ENCODE measurements around the gene DPP6. TPM values are rescaled to one million over a fixed set of nuclear protein-coding genes. Genes with fewer than 3 reads are reported as not detected.
"Not testable (repeated sequence)": the region's sequence is repeated elsewhere in the genome, so short reads cannot be mapped to it uniquely, and the experiment has no call there.

Gene DPP6
- total RNA-seq = 1 to 10 TPM in 2 of 4 donors, under 1 TPM in 1, not detected in 1; 0.60 to 1.7 (median 1.6) TPM

- not testable (repeated sequence) for DNase-seq (ENCODE audit: low spot score in 2 of 2); H3K36me3 ChIP-seq; H3K9me3 ChIP-seq; H3K27me3 ChIP-seq; H3K4me3 ChIP-seq; H3K27ac ChIP-seq; H3K4me1 ChIP-seq
- 1 to 2% methylated on average over 15 to 43 of the region's 81 CpGs for WGBS, 2 donors
These were observed at the start of gene DPP6 for GRCh38 chr7:154051643-154052529. Gene DPP6, plus strand, starts transcription at chr7:154052398.

DNA sequence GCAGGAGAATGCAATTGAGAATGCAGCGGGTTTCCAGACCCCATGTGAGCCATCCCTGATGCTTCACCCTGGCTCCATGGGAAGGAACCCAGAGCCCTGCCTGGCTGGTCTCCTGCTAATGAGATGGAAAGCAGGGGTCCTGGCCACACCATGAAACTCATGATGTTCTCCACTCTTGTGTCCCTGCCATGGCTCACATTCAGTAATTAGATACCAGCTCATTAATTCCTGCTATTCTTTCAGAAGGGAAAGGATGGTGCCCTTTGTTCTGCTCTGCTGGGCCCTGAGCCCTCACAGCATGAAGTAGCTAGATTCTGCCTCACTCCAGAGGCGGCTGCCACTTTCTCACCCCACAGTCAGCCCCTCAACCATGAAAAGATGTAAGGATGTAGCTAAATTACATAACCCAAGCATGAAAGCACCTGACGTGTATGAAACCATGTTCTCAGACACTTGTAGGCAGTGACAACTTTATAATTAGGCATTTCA lies 42.7 kb upstream of the DPP6 start:
- not testable (repeated sequence) for H3K9me3 ChIP-seq; H3K36me3 ChIP-seq; H3K4me1 ChIP-seq; H3K27ac ChIP-seq; H3K27me3 ChIP-seq; H3K4me3 ChIP-seq; DNase-seq (ENCODE audit: low spot score in 2 of 2)
- WGBS, 2 donors = 78 to 81% methylated on average over 2 of the region's 3 CpGs

DNA sequence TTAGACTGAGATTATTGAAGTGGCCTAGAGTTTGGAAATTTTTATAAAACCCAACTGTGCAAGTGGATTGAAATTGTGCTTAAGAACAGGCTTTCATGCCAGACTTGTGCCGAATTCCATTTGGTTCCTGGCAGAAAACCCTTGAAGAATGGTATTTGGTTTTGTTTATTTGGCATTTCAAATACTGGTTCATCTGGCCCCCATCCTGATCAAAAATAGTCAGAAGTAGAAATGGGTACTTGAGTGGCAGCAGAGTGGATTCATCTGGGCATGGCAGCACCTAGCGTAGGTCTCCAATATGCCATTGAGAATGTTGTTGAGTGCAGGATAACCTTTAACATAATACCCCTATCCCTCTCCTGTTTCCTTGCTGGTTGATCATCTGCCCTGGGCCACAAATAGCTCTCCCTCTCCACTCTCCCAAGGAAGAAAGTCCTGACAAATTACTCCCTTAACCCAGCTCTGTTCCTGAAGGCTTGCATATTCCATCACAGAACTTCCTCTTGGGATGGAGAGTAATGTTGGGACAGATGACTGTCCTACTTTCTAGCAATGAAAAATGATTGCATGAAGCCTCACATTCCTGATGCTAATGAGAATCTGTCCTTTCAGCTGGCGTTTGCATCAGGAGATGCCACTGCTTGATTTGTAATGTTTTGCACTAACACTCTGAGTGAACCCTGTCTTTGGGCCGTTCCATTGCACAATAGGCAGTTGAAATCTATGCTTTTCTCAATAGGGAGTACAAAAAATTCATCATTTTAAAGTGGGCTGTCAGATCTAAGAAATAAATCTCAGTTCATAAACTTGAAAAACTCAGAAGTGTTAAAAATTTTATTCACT lies 41.3 kb upstream of the DPP6 start:
- H3K9me3 ChIP-seq = not testable (repeated sequence)

DNA sequence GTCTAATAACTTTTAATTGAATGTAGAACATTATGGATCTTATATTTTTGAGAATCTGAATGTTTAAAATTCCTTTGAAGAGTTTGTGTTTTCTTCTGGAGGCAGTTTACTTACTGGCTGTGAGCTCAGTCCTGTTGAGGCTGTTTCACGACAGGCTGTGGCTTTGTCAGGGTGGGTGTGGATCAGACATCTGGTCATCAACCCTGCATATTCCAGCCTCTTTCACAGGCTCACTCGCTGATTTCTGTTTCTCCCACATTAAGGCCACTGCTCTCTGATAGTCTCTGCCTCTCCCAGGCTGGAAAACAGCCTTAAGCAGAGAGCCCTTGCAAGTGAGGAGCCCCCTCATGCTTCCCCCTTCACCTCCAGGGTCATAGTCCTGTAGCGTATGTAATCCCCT lies 39.4 kb upstream of the DPP6 start:
- H3K36me3 ChIP-seq; H3K27me3 ChIP-seq; H3K4me1 ChIP-seq; DNase-seq (ENCODE audit: low spot score in 2 of 2); H3K9me3 ChIP-seq; H3K27ac ChIP-seq; H3K4me3 ChIP-seq: not testable (repeated sequence)
- WGBS, 2 donors = 51 to 67% methylated on average over 3 of the region's 3 CpGs

More for the DNA sequence above, 41.3 kb upstream of the DPP6 start:
- DNase-seq (ENCODE audit: low spot score in 2 of 2); H3K4me1 ChIP-seq; H3K27ac ChIP-seq; H3K36me3 ChIP-seq; H3K4me3 ChIP-seq; H3K27me3 ChIP-seq: not testable (repeated sequence)
- 70 to 71% methylated on average over 4 of the region's 4 CpGs for WGBS, 2 donors

DNA sequence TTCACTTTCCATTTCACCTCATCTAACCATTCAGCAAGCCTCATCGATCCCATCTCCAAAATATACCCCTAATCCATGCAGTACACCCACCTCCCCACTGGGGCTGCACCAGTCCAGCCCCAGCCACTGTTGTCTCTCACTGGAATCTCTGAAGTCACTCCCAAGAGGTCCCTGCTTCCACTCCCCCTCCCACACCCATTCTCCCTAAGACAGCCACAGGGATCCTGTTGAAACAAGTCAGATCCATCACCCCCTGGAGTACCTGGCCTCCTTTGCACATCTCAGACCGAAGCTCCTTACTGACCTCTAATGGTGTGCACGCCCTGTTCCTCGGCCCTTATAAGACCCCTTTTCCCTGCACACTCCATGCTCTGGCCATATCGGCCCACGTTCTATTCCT lies 36.6 kb upstream of the DPP6 start:
- H3K36me3 ChIP-seq; H3K27me3 ChIP-seq; DNase-seq (ENCODE audit: low spot score in 2 of 2); H3K9me3 ChIP-seq; H3K27ac ChIP-seq; H3K4me3 ChIP-seq; H3K4me1 ChIP-seq: not testable (repeated sequence)
- 84 to 88% methylated on average over 6 of the region's 6 CpGs for WGBS, 2 donors

GRCh38 chr7:154018354-154018753 lies 33.8 kb upstream of the DPP6 start:
- WGBS, 2 donors = 58 to 75% methylated on average over 2 of the region's 2 CpGs
- not testable (repeated sequence) for H3K36me3 ChIP-seq; DNase-seq (ENCODE audit: low spot score in 2 of 2); H3K27ac ChIP-seq; H3K4me3 ChIP-seq; H3K9me3 ChIP-seq; H3K4me1 ChIP-seq; H3K27me3 ChIP-seq

- not testable (repeated sequence) for H3K4me3 ChIP-seq; H3K4me1 ChIP-seq; H3K27me3 ChIP-seq; H3K27ac ChIP-seq; H3K36me3 ChIP-seq; DNase-seq (ENCODE audit: low spot score in 2 of 2); H3K9me3 ChIP-seq
- 81 to 98% methylated on average over 8 of the region's 8 CpGs for WGBS, 2 donors
These were observed 24.4 kb upstream of the DPP6 start for GRCh38 chr7:154027805-154028204.

DNA sequence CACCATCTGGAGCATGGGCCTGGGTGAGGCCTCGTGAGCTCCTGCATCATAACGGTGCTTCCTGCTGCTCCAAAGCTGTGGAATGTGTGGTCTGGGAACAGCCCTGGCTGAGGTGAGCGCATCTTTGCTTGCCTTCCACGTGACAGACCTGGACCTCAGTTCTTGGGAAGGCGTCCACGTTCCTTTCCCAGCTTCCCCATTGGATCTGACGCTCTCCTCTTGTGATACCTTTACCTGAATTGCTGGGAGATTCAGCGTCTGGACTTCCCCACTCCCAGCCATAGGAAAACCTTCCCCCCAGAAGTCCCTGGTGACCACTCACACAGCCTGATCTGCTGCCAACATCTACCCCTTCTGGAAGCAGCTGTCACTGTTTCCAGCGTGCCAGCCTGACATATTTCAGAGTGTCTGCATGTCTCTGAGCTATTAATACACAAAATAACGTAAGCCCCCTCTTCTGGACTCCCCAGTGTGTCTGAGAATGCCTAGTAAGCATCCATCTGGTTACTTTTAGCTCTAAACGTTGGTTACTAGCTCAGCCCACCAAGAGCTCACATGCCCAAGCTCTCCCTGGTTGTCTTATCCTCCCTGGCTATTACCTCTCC lies 21.6 kb upstream of the DPP6 start:
- WGBS, 2 donors = 63 to 64% methylated on average over 9 to 11 of the region's 11 CpGs

GRCh38 chr7:154039466-154040165 lies 12.6 kb upstream of the DPP6 start:
- not testable (repeated sequence) for H3K27me3 ChIP-seq, H3K36me3 ChIP-seq, H3K4me3 ChIP-seq, H3K9me3 ChIP-seq, H3K27ac ChIP-seq, H3K4me1 ChIP-seq
- WGBS, 2 donors = 0 to 4% methylated on average over 2 to 5 of the region's 13 CpGs
- peak in 1 of 2 donors; percentile 17 for DNase-seq (ENCODE audit: low spot score in 2 of 2)

More for the DNA sequence above, 21.6 kb upstream of the DPP6 start:
- not testable (repeated sequence) for DNase-seq (ENCODE audit: low spot score in 2 of 2); H3K9me3 ChIP-seq; H3K27me3 ChIP-seq; H3K27ac ChIP-seq; H3K4me3 ChIP-seq; H3K4me1 ChIP-seq; H3K36me3 ChIP-seq

DNA sequence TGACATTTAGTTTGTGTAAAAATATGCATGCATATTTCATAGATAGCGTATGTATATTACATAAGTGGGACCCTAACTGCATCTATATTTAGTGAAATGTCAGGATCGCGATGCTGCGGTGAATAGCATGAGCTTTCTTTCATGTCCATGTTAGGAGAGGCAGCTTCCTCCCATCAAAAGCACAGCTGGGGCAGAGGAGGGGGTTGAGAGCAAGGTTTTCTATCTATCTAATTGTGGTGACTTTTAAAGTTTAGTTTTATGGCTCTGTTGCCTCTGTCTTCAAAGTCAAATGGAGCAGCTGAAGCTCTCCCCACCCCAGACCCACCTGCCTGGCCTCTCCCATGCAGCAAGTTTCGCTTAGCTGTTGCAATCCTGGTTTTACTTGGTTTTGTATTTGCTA lies 1.8 kb upstream of the DPP6 start:
- DNase-seq (ENCODE audit: low spot score in 2 of 2); H3K9me3 ChIP-seq; H3K4me1 ChIP-seq; H3K27me3 ChIP-seq; H3K27ac ChIP-seq; H3K36me3 ChIP-seq; H3K4me3 ChIP-seq: not testable (repeated sequence)
- 88% methylated on average over 4 to 5 of the region's 5 CpGs for WGBS, 2 donors

DNA sequence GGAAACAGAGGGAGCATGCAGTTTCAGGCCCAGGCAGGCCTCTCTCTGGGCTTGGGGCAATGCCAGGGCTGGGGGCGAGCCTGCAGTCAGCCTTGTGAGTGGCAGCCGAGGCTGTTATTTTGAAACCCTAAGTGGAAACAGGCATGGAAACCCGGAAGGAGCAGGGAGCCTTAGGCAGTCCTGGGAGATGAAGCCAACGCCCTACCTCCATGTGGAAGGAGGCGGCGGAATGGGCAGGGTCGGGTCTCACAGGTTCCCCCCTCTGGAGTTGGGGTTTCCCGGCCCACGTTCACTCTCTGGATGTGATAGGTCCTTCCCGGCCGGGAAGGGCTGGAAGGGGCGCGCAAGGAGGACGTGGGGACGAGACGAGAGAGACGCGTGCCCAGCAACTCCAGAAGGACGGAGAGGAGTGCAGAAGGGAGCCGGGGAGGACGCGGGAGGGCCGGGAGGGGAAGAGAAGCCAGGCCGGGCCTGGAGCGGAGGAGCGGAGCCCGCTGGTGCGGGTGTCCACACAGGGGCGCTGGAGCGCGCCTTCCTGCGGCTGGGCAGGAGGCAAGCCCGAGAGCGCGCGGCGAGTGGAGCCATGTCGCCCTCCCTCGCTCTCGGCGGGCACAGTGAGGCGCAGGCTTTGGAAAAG lies 1.1 kb upstream of the DPP6 start:
- not testable (repeated sequence) for H3K4me1 ChIP-seq; H3K27ac ChIP-seq; H3K9me3 ChIP-seq; DNase-seq (ENCODE audit: low spot score in 2 of 2); H3K36me3 ChIP-seq; H3K4me3 ChIP-seq; H3K27me3 ChIP-seq
- 11% methylated on average over 20 of the region's 42 CpGs; no CpG with 5 or more reads in 1 of the 2 donors for WGBS, 2 donors

DNA sequence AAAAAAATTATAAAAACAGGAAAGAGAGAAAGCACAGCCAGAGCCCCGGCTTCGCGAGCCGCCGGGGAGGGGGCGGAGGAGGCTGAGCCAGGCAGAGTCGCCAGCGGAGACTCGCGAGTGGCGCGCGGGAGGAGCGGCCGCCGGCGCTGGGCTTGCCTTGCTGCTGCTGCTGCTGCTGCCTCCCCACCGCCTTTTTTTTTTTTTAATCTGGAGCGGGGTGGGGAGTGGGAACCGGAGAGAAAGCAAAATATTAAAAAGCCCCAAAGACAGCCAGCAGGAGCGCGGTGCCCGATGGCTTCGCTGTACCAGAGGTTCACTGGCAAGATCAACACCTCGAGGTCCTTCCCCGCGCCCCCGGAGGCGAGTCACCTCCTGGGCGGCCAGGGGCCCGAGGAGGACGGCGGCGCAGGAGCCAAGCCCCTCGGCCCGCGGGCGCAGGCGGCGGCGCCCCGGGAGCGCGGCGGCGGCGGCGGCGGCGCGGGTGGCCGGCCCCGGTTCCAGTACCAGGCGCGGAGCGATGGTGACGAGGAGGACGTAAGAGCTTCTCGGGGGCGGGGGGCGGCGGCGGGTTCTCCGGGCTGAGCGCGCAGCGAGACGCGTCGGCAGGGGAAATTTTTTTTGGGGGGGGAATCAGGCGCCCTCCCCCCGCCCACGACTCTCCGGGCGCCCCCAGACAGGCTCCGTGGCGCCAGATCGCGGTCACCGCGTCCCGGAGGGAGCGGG lies 493 bp downstream of the DPP6 start:
- not testable (repeated sequence) for H3K4me1 ChIP-seq; H3K36me3 ChIP-seq; DNase-seq (ENCODE audit: low spot score in 2 of 2); H3K27ac ChIP-seq; H3K9me3 ChIP-seq; H3K27me3 ChIP-seq; H3K4me3 ChIP-seq
- 1 to 5% methylated on average over 35 to 57 of the region's 83 CpGs for WGBS, 2 donors

All from tibial nerve (tissue), 4 donors.